Stimulated activated CD4-positive, alpha-beta T cell treated with anti-CD3 and anti-CD28 coated beads, Interleukin-15, amount 100 ng/mL, for 48 hours (primary cell): Measurements from ENCODE around the gene GALNT2.

ENCODE experiments used
- DNase-seq, 2 donors: peaks; one replicate each; pipeline ENCODE4 v3.0.0-alpha.2; 2020; ENCODE audit warnings: low read depth in 2 of 2

The GALNT2 gene

DNA sequence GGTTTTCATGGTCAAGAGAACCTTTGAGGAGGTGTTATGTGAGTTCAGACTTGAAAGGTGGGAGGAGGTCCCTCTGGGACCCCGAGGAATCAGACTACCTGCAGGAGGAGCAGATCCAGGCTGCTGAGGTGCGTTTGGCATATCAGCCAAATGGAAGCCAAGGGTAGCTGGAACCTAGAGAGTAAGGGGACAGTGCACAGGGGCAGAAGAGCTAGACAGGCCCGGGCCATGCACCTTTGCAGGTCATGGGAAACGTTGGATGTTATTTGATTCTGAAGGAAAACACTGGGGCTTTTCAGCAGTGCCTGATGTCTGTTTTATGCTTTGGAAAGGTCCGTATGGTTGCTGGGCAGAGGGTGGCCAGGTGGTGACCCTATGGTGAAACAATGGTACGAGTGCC is 189.9 kb downstream of the GALNT2 start:
- DNase-seq, result no peak

DNA sequence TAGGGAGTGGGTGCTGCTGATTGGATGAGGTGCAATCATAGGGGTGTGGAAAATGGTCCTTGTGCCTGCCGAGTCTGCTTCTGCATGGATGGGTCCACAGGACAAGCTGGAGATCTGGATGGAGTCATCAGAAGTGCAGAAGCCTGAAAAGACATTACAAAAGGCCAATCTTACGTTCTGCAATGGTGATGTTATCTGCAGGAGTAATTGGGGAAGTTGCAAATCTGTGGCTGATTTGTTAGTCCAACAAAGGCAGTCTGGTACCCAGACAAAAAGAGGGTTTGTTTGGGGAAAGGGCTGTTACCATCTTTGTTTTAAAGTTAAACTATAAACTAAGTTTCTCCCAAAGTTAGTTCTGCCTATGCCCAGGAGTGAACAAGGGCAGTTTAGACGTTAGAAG is 192.6 kb downstream of the GALNT2 start:
- DNase-seq, result no peak

DNA sequence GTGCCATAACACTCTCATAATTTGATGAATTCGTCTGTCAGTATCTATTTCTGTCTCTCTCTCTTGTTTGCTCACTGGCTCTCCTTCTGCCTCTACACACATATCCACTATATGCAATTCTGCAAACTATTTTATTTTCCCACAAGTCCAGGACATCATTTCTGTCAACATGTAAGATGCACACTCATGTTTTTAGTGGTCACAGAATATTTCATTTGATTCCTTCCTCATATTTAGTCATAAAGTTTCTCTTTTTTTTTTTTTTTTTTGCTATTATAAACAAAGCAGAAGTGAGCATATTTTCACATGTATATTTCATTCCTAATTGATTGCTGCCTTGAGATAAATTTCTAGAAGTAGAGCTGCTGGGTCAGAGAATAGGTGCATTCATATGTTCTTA is 193.8 kb downstream of the GALNT2 start:
- DNase-seq, result no peak

DNA sequence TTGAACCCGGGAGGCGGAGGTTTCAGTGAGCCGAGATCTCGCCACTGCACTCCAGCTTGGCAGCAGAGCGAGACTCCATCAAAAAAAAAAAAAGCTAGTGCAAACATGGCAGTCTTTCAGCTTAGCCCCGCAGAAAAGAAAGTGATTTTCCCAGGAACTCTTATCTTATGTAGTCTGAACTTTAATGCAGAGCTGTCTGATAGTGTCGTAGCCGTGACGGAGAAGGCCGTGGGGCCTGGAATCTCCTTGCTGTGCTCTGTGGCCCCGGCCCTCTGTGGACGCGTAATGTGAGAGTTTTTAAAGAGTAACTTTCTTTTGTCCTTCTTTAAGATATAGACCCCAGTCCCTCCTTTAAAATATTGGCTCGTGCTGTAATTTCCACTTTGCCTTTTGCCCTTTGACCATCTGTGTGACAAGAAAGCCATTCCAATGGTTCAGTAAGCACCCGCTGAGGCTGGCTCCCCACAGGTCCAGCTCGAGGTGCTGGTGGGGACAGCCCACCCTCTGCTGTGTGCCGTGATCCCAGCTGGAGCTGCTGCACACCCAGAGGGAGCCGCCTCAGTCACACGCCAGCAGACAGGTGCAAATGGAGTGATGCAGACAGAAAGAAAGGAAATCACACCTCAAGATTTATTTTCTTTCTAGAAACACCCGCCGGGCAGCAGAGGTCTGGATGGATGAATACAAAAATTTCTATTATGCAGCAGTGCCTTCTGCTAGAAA is 195.1 kb downstream of the GALNT2 start:
- DNase-seq, result no peak

DNA sequence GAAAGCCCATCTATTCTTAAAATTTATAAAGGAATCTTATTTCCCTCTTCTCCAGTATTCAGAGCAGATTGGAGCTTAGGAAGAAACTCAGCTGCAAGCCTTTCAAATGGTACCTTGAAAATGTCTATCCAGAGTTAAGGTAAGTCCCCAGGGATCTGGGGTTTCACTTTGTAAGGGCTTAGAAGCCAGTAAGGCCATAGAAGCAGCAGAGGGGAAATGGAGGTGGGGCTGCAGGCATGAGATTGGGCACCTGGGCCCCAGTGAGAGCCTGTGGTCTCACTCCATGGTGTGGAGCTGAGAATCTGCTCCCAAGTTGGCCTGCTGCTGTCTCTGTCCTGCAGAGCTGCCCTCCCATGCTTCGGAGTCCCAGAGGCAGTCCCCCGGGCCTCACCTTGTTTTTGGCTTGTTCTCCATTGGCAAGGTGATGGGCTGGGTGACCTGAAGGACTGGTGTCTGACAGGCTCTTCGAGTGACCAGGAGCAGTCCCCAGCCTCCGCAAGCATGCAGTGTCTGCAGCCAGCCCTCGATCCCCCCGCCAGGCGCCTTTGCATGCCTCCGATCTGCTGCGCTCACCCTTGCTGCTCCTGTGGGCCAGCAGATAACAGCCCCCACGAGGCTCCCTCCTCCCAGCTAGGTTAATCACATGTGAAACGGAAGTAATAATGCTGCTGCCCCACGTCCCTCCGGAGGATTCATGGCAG is 196.0 kb downstream of the GALNT2 start:
- no peak for DNase-seq

DNA sequence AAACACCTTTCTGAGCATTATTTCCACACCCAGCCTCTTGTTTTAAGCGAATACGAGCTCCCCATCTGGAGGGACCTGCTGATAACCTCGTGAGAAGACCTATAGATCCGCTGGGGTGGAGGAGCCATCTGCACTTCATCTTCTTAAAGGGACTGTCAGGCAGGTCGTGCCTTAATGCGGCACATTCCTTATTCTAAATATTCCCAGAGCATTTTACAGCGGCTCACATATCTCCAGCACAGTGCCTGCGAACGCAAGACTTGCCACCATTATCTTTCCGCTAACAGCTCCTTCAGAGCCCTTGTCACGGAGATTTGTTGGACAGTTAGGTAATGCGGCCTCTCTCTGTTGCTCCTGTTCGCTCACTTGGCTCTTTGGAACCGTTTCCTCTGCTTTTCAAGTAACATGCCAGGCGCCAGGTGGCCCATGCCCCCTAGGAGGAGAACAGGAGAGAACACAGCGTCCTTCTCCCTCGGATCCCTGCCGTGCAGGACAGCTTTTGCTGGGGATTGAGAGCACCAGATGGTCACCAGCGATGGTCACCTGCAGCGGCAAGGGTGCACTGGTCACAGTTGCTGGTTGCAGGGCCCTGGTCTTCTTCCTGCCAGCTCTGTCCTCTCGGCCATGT is 196.6 kb downstream of the GALNT2 start:
- DNase-seq, result no peak

DNA sequence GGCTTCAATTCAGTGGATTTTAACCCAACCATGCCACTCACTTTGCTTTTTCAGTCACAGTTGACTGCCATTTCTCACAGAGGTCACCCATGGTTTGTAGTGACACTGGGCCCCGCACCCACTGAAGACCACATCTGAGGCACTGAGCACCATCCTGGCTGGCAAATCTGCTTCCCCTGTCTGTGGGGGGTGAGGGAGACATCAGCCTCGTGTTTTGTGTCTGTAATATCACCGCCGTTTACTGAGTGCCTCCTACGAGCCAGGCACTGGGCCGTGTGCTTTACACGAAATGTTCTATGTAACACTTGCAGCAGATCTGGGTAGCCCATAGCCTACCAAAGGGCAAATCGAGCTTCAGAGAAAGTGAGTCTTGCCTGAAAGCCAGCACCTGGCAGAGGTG is 197.3 kb downstream of the GALNT2 start:
- DNase-seq, result no peak

DNA sequence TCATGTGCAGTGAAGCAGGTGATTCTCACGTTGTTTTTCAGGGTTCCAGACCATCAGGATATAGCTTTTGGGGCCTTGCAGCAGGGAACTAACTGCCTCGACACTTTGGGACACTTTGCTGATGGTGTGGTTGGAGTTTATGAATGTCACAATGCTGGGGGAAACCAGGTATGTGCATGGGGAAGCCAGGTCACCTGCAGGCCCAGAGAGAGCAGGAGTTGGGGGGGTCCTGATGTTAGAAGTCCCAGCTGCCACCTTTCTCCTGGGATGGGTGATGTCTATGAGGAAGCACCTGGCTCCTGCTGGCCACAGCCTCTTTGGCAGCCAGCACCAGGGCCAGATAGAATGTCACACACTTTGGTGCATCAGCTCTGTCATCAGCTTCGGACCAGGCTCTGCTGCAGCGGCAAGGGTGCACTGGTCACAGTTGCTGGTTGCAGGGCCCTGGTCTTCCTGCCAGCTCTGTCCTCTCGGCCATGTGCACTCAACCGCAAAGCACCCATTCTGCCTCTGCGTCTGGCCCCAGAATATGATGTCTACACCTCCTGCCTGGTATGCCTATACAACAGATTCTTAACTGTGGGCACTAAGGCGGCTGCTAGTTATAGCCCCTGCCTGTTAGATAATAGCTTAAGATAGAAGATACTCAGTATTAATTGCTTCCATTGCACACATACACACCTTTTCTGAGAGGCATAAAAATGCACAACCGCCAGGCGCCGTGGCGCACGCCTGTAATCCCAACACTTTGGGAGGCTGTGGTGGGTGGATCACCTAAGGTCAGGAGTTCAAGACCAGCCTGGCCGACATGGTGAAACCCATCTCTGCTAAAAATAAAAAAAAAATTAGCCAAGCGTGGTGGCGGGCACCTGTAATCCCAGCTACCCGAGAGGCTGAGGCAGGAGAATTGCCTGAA is 198.4 kb downstream of the GALNT2 start:
- no peak for DNase-seq

DNA sequence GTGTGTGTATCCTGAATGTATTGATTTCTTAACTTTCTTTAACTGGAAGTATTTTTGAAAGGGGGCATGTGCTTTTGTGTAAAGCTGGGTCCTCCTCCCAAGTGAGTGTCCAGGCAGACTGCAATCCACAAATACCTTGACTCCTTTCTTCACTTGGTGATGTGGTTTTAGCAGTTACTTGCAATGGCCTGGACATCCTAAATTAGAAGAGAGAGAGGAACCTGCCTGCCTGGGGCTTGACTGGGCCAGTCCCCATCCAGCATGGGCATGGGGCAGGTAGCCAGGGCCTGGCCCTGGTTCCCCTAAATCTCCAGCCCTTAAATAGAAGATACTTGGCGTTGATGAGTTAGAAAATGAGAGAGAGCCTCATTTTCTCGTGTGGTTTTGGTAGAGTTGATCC is 199.4 kb downstream of the GALNT2 start:
- no peak for DNase-seq

DNA sequence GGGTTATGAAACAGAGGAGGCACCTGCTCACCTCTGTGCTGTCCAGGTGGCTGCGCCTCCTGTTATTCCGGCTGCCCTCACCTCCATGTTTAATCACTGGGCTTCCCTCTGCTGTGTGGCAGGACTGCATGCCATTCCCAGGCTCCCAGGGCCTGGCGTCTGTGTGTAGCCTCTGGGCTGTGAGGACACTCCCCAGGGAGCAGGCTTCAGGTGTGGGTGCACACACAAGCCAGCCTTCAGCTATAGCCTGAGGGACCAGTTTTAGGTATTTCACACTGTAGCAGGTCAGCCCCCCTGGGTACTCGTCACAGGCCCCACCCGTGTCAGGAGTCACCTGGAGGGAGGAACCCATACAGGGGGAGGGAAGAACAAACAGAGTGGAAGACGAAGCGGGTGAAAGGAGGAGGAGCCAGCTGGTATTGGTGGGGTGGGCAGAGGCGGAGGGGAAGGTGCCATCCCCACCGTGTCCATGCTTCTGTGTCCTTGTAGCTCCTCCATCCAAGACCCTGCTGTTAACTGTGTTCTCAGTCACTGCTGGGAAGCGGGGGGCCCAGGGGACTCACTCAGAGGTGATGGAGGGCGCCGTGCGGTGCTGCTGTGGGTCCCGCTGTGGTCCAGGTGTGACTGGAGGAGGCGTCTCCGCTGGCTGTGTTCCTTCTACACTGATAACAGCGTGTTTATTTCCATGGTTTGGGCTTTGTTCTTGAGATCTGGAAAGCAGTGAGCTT is 200.5 kb downstream of the GALNT2 start:
- no peak for DNase-seq

DNA sequence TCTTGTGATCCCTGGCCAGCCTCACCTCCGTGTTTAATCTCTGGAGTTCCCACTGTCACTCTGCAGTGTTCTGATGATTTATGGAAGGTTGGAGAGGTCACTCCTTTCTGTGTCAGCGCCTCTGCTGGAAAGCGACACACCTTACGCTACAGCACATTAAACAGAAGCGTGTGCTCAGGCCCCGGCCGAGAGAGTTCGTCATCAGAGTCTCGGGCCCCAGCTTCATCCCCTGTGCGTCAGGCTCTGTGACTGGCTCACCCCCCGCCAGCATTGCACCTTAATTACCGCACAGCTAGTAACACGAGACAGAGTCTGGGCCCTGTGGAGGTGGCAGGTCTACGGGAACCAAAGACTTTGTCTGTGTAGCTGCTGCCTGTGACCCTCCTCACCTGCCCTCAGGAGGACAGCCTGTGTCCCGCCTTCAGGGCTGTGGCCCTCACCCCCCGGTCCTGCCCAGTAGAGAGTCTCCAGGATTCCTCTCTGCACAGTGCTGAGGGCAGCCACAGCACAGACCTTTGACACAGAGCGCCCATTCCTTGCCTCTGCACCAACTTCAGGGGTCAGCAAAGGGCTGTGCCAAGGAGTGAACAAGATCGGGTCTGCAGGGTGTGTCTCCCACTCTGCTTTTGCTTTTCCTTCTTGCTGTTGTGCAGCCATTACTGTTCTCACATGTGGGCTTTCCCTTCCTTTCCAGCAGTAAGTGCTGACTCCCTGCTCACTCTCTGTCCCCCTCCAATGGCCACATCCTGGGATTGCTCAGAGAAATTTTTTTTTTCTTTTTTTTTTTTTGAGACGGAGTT is 201.5 kb downstream of the GALNT2 start:
- no peak for DNase-seq

DNA sequence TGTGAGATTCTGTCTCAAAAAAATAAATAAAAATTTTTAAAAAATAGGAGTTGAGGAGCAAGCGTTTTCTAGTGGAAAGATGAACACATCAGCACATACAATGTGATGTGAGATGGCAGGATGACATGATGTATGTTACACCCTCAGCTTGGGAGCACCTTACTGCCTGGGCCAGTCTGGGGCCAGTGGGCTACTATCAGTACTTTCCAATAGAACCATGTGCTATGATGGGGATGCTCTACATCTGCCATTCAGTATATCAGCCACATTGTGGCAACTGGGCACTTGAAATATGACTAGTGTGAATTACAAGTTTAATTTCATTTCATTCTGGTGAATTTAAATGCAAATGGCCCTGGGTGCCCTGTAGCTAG is 203.1 kb downstream of the GALNT2 start:
- DNase-seq, result no peak

DNA sequence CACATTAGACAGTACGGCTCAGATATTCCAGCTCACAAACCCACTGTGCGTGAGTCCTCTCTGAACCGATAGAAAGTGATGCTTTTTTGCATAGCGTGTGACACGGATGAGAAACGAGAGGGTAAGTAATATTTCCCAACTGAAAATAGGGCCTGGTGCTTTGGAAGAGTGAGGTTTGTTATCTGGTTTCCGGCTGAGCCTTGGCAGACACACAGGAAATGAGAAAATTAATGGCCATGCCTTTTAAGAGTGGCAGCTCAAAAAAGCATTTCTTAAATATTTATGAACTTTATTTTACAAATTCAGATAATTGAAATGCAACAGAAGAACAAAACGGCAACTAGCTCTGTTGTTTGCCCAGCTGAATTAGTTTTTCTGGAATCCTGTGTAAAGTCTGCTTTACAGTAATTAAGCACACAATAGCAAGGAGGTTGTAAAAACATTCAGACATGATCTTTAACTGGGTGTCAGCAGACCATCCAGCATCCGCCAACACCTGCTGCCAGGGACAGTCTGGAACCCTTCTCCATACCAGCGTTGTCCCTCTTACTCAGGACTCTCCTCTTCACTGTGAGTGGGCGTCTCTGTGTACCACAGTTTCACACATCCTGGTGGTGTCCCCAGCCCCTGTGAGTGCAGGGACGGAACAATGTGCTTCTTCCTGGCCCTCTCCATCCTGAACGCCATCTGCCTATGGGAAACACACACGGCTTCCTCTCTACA is 203.7 kb downstream of the GALNT2 start:
- no peak for DNase-seq

DNA sequence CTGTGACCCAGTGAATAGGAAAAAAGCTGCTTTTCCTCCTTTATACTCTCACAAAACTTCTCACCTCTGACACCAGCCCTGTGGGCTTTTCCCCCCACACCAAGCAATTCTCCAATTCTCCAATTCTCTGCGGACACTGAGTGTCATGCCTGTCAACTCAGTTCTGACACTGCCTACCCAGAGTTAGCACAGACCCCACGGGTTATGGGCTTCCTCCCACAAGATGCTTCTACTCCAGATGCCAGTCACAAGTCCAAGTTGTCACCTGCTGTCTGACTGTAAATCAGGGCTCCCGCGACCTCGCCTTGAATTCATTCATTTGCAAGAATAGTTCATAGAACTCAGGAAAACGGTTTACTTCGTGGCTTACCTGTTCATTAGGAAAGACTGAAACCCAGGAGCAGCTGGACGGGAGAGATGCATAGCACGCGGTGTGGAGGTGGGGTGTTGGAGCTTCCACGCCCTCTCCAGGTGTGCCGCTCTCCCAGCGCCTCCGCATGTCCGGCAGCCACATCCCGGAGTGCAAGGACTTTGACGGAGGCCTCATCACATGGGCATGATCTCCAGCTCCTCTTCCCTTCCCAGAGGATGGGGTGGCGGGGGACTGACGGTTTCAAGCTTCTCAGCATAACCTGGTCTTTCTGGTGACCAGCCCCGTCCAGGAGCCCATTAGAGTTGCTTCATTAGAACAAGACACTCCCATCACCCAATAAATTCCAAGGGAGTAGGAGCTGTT is 204.4 kb downstream of the GALNT2 start:
- DNase-seq, result no peak

DNA sequence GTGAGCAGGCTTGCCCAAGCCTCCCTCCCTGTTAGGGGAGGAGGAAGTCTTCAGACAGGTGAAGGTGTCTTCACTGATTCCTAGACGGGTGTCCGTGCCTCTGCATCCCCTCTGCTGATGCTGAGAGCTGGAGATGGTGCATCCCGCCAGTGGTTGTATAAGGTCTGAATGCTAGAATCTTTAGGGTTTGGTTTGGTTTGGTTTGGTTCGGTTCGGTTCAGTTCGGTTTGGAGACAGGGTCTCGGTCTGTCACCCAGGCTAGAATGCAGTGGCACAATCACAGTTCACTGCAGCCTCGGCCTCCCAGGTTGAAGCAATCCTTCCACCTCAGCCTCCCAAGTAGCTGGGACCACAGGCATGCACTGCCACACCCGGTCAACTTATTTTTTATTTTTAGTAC is 205.5 kb downstream of the GALNT2 start:
- no peak for DNase-seq

DNA sequence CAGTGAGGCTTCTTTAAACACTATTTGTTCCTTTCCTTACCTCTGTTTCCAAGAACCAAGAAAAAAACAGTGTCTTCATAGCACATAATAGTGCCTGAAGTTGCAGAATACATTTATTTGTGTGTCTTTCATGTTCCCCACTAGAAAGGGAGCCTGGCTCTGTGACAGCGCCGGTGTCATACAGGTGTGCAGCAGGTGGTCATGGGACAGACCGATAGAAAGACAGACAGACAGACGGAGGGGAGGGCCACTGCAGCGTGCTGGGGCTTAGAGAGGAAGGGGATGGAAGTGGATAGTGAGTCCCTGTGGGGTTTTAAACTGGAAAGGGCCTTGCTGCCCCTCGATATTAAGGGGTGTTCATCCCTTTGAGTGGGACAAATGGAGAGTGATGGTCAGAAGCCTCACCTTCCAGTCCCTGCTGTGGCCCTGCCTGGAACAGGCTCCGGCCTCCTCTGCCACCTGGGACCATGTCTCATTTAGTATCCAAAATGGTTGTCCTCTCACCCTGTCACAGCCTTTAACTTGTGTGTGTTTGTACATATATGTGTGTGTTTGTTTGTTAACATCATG is 206.2 kb downstream of the GALNT2 start:
- no peak for DNase-seq

DNA sequence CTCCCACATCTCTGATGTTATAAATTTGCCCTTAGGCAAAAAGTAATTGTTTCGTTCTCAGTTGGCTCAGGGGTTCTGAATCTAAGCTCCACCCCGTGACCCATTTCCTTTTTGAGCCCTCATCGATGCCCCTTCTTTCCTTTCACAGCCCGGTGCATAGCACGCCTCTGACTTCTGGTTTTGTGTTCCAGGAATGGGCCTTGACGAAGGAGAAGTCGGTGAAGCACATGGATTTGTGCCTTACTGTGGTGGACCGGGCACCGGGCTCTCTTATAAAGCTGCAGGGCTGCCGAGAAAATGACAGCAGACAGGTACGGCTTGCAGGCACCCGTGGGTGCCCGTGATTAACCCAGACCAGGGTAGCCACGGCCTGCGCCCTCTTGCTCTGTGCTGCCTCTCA is 207.2 kb downstream of the GALNT2 start:
- no peak for DNase-seq

DNA sequence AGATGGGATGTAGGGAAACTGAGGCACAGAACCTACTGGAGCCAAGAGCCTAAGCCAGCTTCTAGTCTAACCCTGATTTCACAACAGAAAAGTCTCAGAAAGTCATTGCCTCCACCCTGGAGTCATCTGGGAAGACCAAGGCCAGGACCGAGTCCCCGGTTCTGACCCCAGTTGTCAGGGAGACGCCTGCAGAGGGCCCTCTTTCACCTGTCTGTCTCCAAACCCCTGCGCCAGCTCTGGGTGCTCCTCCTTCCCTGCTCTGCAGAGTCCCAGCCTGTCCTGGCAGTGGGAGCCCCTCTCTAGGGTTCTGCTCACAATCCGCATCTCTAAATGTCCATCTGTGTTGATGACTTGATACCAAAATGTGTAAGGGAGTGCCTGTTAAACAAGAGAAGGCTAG is 209.4 kb downstream of the GALNT2 start:
- DNase-seq, result no peak
